ENCODE measurements around the gene NRN1.

DNA sequence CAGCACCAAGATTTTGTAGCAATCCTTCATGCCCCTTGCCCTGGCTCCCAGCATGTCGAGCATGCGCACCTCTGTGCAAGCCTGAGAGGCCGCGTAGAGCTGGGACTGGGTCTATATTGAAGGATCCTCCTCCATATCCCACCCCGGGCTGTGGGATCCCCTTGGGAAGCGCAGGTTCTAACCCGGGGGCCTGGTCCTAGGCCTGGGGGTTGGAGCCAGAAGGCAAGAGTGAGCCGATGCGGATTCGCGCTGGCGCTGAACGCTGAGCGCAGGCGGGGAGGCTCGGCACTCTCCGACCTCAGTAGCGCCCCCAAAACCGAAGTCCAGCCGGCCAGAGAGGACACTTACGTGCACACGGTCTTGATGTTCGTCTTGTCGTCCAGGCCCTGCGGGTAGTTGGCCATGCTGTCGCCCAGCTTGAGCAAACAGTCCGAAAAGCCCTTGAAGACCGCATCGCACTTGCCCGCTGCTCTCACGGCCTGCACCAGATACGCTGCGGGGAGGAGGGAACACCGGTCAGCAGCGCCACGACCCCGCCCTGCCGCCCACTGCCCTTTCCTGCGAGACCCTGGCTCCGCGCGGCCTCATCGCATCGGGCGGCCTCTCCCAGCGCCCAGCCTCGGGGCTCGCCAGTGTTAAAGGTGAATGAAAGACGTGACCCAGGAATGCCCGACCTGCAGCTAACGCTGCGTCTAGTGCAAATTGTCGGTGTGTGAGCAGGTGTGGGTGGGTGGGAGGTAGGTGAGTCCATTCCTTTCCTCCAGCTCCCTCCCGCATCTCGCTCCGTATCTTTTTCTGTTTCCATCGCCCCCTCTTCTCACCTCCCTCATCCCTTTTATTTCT, 4.5 kb downstream of the NRN1 start:
- TF ChIP-seq, protein P1, sequence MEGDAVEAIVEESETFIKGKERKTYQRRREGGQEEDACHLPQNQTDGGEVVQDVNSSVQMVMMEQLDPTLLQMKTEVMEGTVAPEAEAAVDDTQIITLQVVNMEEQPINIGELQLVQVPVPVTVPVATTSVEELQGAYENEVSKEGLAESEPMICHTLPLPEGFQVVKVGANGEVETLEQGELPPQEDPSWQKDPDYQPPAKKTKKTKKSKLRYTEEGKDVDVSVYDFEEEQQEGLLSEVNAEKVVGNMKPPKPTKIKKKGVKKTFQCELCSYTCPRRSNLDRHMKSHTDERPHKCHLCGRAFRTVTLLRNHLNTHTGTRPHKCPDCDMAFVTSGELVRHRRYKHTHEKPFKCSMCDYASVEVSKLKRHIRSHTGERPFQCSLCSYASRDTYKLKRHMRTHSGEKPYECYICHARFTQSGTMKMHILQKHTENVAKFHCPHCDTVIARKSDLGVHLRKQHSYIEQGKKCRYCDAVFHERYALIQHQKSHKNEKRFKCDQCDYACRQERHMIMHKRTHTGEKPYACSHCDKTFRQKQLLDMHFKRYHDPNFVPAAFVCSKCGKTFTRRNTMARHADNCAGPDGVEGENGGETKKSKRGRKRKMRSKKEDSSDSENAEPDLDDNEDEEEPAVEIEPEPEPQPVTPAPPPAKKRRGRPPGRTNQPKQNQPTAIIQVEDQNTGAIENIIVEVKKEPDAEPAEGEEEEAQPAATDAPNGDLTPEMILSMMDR (IDR thresholded peaks at IDR 0.05; ENCODE audit: low read length): no peak
- no peak for TF ChIP-seq EZH2 (IDR thresholded peaks at IDR 0.05; ENCODE audit: borderline replicate concordance, low read length)
